HPDE6-E6E7 (cell line): ENCODE data around the gene CLCNKA.
"Not testable (repeated sequence)": the region's sequence is repeated elsewhere in the genome, so short reads cannot be mapped to it uniquely, and the experiment has no call there.

Experiments used
- DNase-seq: peaks from one replicate; pipeline ENCODE4 v3.0.0; 2011; ENCODE audit warnings: missing footprints; ENCODE audit errors: extremely low spot score

Gene CLCNKA

GRCh38 chr1:16021681-16022080 is at the start of gene CLCNKA:
Gene CLCNKA (plus strand): TSS chr1:16022036. CDS start chr1:16022620, 584 bp downstream.
- DNase-seq, result no peak

- no peak for DNase-seq
These were observed 49.4 kb upstream of the CLCNKA start for GRCh38 chr1:15972409-15972808.

- DNase-seq, result no peak
These were observed 48.1 kb upstream of the CLCNKA start for GRCh38 chr1:15973772-15974171.

- DNase-seq, result no peak
These were observed 47.0 kb upstream of the CLCNKA start for GRCh38 chr1:15974855-15975254.

- peak; percentile 22 for DNase-seq
These were observed 46.5 kb upstream of the CLCNKA start for GRCh38 chr1:15975358-15975804.

- DNase-seq, result peak; percentile 95
These were observed 45.8 kb upstream of the CLCNKA start, which contains the start of gene ZBTB17 for GRCh38 chr1:15975805-15976680. Gene ZBTB17 (minus strand): TSS chr1:15976101. CDS start chr1:15948495, 27,606 bp downstream.

GRCh38 chr1:15977947-15978346 is 43.9 kb upstream of the CLCNKA start:
- DNase-seq, result not testable (repeated sequence)

GRCh38 chr1:15981679-15982078 is 40.2 kb upstream of the CLCNKA start:
- DNase-seq, result no peak

GRCh38 chr1:15983275-15983674 is 38.6 kb upstream of the CLCNKA start:
- no peak for DNase-seq

- DNase-seq, result no peak
These were observed 36.1 kb upstream of the CLCNKA start for GRCh38 chr1:15985611-15986297.

- no peak for DNase-seq
These were observed 32.7 kb upstream of the CLCNKA start for GRCh38 chr1:15988856-15989736.

GRCh38 chr1:15989776-15990175 is 32.1 kb upstream of the CLCNKA start:
- no peak for DNase-seq

GRCh38 chr1:15991427-15992186 is 30.2 kb upstream of the CLCNKA start:
- DNase-seq, result no peak

- no peak for DNase-seq
These were observed 29.7 kb upstream of the CLCNKA start for GRCh38 chr1:15992187-15992553.

- no peak for DNase-seq
These were observed 29.0 kb upstream of the CLCNKA start for GRCh38 chr1:15992582-15993500.

GRCh38 chr1:15993666-15994065 is 28.2 kb upstream of the CLCNKA start:
- DNase-seq, result no peak

GRCh38 chr1:15994081-15994480 is 27.8 kb upstream of the CLCNKA start:
- no peak for DNase-seq

GRCh38 chr1:15994590-15995351 is 27.1 kb upstream of the CLCNKA start:
- peak; percentile 51 for DNase-seq

GRCh38 chr1:15997076-15997585 is 24.7 kb upstream of the CLCNKA start:
- no peak for DNase-seq
